ENCODE measurements around the gene TLDC2. TPM values are rescaled to one million over a fixed set of nuclear protein-coding genes. Genes with fewer than 3 reads are reported as not detected.

TLDC2 gene
- total and polyA plus RNA-seq, 2 of the 8 experiments (the other 6 are each of a cell fraction or from before 2014, with no cell fraction given) = 0.29 to 0.34 TPM

DNA sequence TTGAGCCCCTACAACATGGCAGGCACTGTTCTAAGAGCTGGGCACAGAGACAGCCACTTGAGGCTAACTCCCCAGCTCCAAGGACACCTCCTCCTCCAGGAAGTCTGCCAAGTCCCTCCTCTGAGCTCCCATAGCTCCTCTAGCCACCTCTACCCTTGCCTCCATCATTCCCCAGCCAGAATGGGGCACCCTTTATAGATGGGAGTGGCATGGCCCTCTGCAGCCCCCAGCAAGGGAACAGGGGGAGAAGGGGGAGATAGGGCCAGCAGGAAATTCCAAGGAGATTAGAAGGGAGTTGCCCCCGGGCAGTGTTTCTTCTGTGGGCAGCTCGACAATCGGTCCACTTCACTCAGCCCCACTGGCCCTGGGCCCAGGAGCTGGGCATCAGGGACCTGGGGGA lies 19.7 kb upstream of the TLDC2 start:
- Histone ChIP-seq H3K36me3 (ENCODE audit: control insufficient read depth in 2 of 4, insufficient read depth in 4 of 4, low read length in 3 of 4) (peaks cover 0 to 6% (median 0%) of the 10 kb centered on the region in 4 experiments; a peak in 1 of 8 replicates), H3K4me1 (replicated peaks in 1 of 4; ENCODE audit: control insufficient read depth in 3 of 4, insufficient read depth in 4 of 4, low read length in 3 of 4) (peaks cover 0 to 15% (median 11%) of the 10 kb centered on the region in 4 experiments; a peak in 5 of 7 replicates), H2BK5ac (ENCODE audit: low read depth, low read length) (no peak overlapping the region; the same call in 1 of the 2 replicates), H3K4me2 (ENCODE audit: insufficient read depth in 1 of 2, low read depth in 2 of 2, low read length in 2 of 2) (no peak overlapping the region), H2BK20ac (ENCODE audit: low read length) (no peak overlapping the region), H4K20me1 (replicated peaks in 1 of 2; ENCODE audit: control insufficient read depth in 1 of 2, insufficient read depth in 2 of 2, low read length in 2 of 2) (peaks cover 12 to 29% of the 10 kb centered on the region in 2 experiments), H3K23me2 (ENCODE audit: low read depth, low read length) (no peaks in the 10 kb centered on the region; the same call in 1 of the 2 replicates), H3K79me1 (ENCODE audit: low read depth, low read length) (peaks cover 26% of the 10 kb centered on the region), H3K23ac (ENCODE audit: insufficient read length) (no peak overlapping the region), H3K4me3 (ENCODE audit: extremely low read depth in 1 of 4, insufficient read depth in 2 of 4, low read depth in 3 of 4, low read length in 4 of 4) (no peak overlapping the region), H3K56ac (replicated peaks; ENCODE audit: insufficient read length, low read depth, low read length) (no peak overlapping the region), H4K8ac (ENCODE audit: extremely low read depth, insufficient read depth, low read length) (no peak overlapping the region), H3K9me3 (ENCODE audit: insufficient read depth in 2 of 2, low read depth in 1 of 2, low read length in 1 of 2) (no peaks in the 10 kb centered on the region; a peak in 1 of 4 replicates), H2BK12ac (ENCODE audit: low read depth, low read length) (0 out of 2 replicates have a peak overlapping the region, but pooled peaks have one; percentile 7), H2BK120ac (replicated peaks; ENCODE audit: low read depth, low read length) (no peak overlapping the region), H3K4ac (replicated peaks; ENCODE audit: insufficient read length, low read depth, low read length) (no peak overlapping the region), H2BK15ac (ENCODE audit: low read length) (no peak overlapping the region; the same call in 1 of the 2 replicates), H3K18ac (ENCODE audit: extremely low read depth, low read length) (no peak overlapping the region), H3K14ac (ENCODE audit: insufficient read length) (no peak overlapping the region), H3K9ac (replicated peaks in 1 of 4; ENCODE audit: extremely low read depth in 1 of 4, low read depth in 3 of 4, low read length in 3 of 4) (no peak overlapping the region; a peak in 1 of 7 replicates), H4K5ac (ENCODE audit: insufficient read length, low read depth, low read length) (no peak overlapping the region), H4K91ac (replicated peaks; ENCODE audit: insufficient read length, low read length) (no peak overlapping the region), H3K27ac (ENCODE audit: low read depth, low read length) (no peak overlapping the region), H3K27me3 (replicated peaks in 1 of 4; ENCODE audit: control insufficient read depth in 3 of 4, extremely low read depth in 1 of 4, insufficient read depth in 3 of 4, low read length in 3 of 4) (no peaks in the 10 kb centered on the region), H2AFZ (ENCODE audit: low read length) (no peak overlapping the region), H2AK5ac (ENCODE audit: low read depth, low read length) (0 out of 2 replicates have a peak overlapping the region, but pooled peaks have one; percentile 9), H3K79me2 (ENCODE audit: control insufficient read depth in 1 of 2, insufficient read depth in 2 of 2, low read length in 2 of 2) (peaks cover 0 to 48% of the 10 kb centered on the region in 2 experiments; a peak in 2 of 4 replicates)
- no peak for DNase-seq (ENCODE audit: low read depth in 1 of 2, low spot score in 2 of 2)
- no peak for TF ChIP-seq FOSL1 (IDR thresholded peaks at IDR 0.05; ENCODE audit: insufficient read depth, low read depth, low read length)
- no peak for TF ChIP-seq BACH1 (IDR thresholded peaks at IDR 0.05; ENCODE audit: low read length)
- no peak for TF ChIP-seq EGR1 (IDR thresholded peaks at IDR 0.05; ENCODE audit: borderline replicate concordance, low read depth, low read length)
- no peak for TF ChIP-seq GABPA (IDR thresholded peaks at IDR 0.05; ENCODE audit: borderline replicate concordance, insufficient read depth, low read length)
- TF ChIP-seq SIX5 (IDR thresholded peaks at IDR 0.05; ENCODE audit: low read depth, low read length) = no peak
- no peak for TF ChIP-seq POLR2AphosphoS5 (IDR thresholded peaks at IDR 0.05; ENCODE audit: low read depth, low read length)
- TF ChIP-seq BRCA1 (IDR thresholded peaks at IDR 0.05; ENCODE audit: low read depth, low read length) = no peak
- TF ChIP-seq ZNF274 (IDR thresholded peaks at IDR 0.05; ENCODE audit: borderline replicate concordance, extremely low read depth, low read length) = no peak
- no peak for TF ChIP-seq JUND (IDR thresholded peaks at IDR 0.05; ENCODE audit: low read length)
- no peak for TF ChIP-seq KDM4A (IDR thresholded peaks at IDR 0.05; ENCODE audit: low read depth, low read length, severe bottlenecking)
- TF ChIP-seq YY1 (IDR thresholded peaks at IDR 0.05; ENCODE audit: low read depth, low read length) = no peak
- no peak for TF ChIP-seq RBBP5 (IDR thresholded peaks at IDR 0.05; ENCODE audit: borderline replicate concordance, low read depth, low read length)
- TF ChIP-seq RFX5 (IDR thresholded peaks at IDR 0.05; ENCODE audit: borderline replicate concordance, low read depth, low read length) = no peak
- CTCF ChIA-PET (ENCODE audit: partially characterized antibody) = interaction anchor here (0.9 to 4.0 kb wide), 11 partner anchors 7 to 456 kb away, joined by 3 to 17 read pairs (median 7); a partner anchor contains a TSS
- FAIRE-seq = no peak
- POLR2A ChIA-PET (ENCODE audit: partially characterized antibody) = interaction anchor here (0.9 to 7.9 kb wide), 5 partner anchors 10 to 40 kb away, joined by 3 to 54 read pairs (median 5); no protein-coding TSS in a partner anchor
- WGBS, 2 experiments (ENCODE audit: extremely low coverage in 1 of 2, insufficient coverage in 1 of 2, insufficient read length in 1 of 2, insufficient replicate concordance in 2 of 2, low coverage in 1 of 2, low lambda C conversion rate in 2 of 2, missing lambda C conversion rate in 1 of 2) = 97% methylated on average over 3 of the region's 3 CpGs; no CpG with 5 or more reads in 1 of the 2 experiments

Data from H1 (cell line).